Central memory CD8-positive, alpha-beta T cell (primary cell): ENCODE data around the gene PRDM1.
A peak's percentile ranks its signal among the peaks of the same experiment; 100 is the strongest.
"Not testable (repeated sequence)": the region's sequence is repeated elsewhere in the genome, so short reads cannot be mapped to it uniquely, and the experiment has no call there.

Experiments
- ATAC-seq: fragments of 150-1000 bp; cut with Tn5 transposase; replicated peaks from 2 replicates; pipeline ENCODE4 v1.10.0; 2022; ENCODE audit warnings: mild to moderate bottlenecking, moderate FRiP score, moderate number of reproducible peaks; ENCODE audit not compliant: poor library complexity, severe bottlenecking; ENCODE audit errors: extremely low read depth
- DNase-seq, 2 donors: peaks; one replicate each; pipeline ENCODE4 v3.0.0; 2021; ENCODE audit warnings: low spot score in 2 of 2
- H3K27ac Mint-ChIP-seq: one replicate; pipeline ENCODE4 v1.8.0; 2022; ENCODE audit warnings: low read depth, mild to moderate bottlenecking, moderate library complexity, mixed read lengths
- H3K27me3 Mint-ChIP-seq: one replicate; pipeline ENCODE4 v1.8.0; 2022; ENCODE audit warnings: mixed read lengths
- H3K36me3 Mint-ChIP-seq: one replicate; pipeline ENCODE4 v1.8.0; 2022; ENCODE audit warnings: mild to moderate bottlenecking, moderate library complexity, mixed read lengths; ENCODE audit not compliant: insufficient read depth
- H3K4me1 Mint-ChIP-seq: one replicate; pipeline ENCODE4 v1.8.0; 2022; ENCODE audit warnings: mixed read lengths
- H3K4me3 Mint-ChIP-seq: one replicate; pipeline ENCODE4 v1.8.0; 2022; ENCODE audit warnings: mild to moderate bottlenecking, moderate library complexity, mixed read lengths
- H3K9me3 Mint-ChIP-seq: one replicate; pipeline ENCODE4 v1.8.0; 2022; ENCODE audit warnings: mixed read lengths

PRDM1 gene

DNA sequence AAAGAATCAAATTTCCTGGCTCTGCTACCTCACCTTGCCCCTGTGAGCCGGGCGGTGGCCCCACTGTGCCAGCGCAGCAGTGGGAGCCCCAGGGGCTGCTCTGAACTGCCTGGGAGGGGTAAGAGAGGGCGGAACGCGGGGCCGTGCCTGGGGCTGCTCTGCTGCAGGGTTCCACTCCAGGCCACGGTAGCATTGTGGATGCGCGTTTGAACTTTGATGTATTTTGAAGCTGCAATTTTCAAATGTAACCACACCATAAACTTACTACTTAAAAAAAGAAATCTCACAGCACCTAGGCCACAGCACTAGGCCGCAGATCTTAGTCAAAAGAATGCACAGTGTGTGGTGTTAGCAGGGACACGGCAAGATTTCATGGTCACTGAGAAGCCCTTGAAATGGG is 57.5 kb downstream of the PRDM1 start:
- H3K27me3 Mint-ChIP-seq, result no peaks in the 10 kb centered on the region
- ATAC-seq (no peak), DNase-seq (no peak)
- no peaks in the 10 kb centered on the region for H3K9me3 Mint-ChIP-seq
- peak overlapping the region; percentile 87 for H3K27ac Mint-ChIP-seq
- H3K4me3 Mint-ChIP-seq, result peak overlapping the region; percentile 29
- H3K36me3 Mint-ChIP-seq, result peaks cover 5% of the 10 kb centered on the region
- H3K4me1 Mint-ChIP-seq, result peaks cover 55% of the 10 kb centered on the region

- DNase-seq (no peak), ATAC-seq (no peak)
- peak overlapping the region; percentile 27 for H3K4me3 Mint-ChIP-seq
- no peaks in the 10 kb centered on the region for H3K27me3 Mint-ChIP-seq
- peaks cover 5% of the 10 kb centered on the region for H3K36me3 Mint-ChIP-seq
- H3K4me1 Mint-ChIP-seq, result peaks cover 66% of the 10 kb centered on the region
- H3K27ac Mint-ChIP-seq, result no peak overlapping the region
- H3K9me3 Mint-ChIP-seq, result no peaks in the 10 kb centered on the region
Measured at GRCh38 chr6:106145144-106145543, 59.0 kb downstream of the PRDM1 start.

- Mint-ChIP-seq H3K9me3 (no peaks in the 10 kb centered on the region), H3K27me3 (no peaks in the 10 kb centered on the region), H3K36me3 (peaks cover 5% of the 10 kb centered on the region), H3K4me3 (peak overlapping the region; percentile 27), H3K4me1 (peaks cover 62% of the 10 kb centered on the region), H3K27ac (no peak overlapping the region)
- ATAC-seq (no peak), DNase-seq (no peak)
Measured at GRCh38 chr6:106145741-106146227, 59.6 kb downstream of the PRDM1 start.

DNA sequence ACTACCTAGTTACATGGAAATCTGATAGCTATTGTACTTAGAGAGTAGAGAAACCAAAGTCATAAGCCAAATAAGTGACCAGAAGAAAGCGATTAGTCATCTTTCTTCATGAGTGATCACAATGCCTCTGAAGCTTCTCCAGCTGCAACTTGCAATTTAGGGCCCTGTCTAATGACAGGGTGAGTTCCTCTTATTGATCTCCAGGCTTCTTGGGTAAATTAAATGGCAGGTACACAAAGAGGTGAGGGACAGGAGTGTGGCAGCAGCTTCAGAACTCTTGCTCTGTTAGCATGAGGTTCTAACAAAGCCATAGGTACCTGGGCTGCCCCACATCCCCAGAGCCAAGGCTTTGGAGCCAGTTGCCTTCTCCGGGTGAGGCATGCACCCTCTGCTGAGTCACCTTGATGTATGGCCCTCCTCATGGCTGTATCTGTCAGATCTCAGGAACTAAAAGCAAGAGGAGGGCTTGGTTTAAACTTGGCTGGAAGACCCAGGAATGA is 60.8 kb downstream of the PRDM1 start:
- Mint-ChIP-seq H3K4me1 (peaks cover 52% of the 10 kb centered on the region), H3K27ac (no peak overlapping the region), H3K27me3 (no peaks in the 10 kb centered on the region), H3K9me3 (no peaks in the 10 kb centered on the region), H3K36me3 (peaks cover 5% of the 10 kb centered on the region), H3K4me3 (no peak overlapping the region)
- ATAC-seq, result no peak
- DNase-seq, result no peak

GRCh38 chr6:106147476-106147875 is 61.3 kb downstream of the PRDM1 start:
- Mint-ChIP-seq H3K27ac (no peak overlapping the region), H3K27me3 (no peaks in the 10 kb centered on the region), H3K4me1 (peaks cover 46% of the 10 kb centered on the region), H3K36me3 (peaks cover 5% of the 10 kb centered on the region), H3K4me3 (no peak overlapping the region), H3K9me3 (no peaks in the 10 kb centered on the region)
- DNase-seq (no peak), ATAC-seq (no peak)

- ATAC-seq (peak; percentile 71), DNase-seq (no peak)
- Mint-ChIP-seq H3K9me3 (no peaks in the 10 kb centered on the region), H3K27ac (peak overlapping the region; percentile 45), H3K36me3 (peaks cover 5% of the 10 kb centered on the region), H3K4me1 (peaks cover 33% of the 10 kb centered on the region), H3K4me3 (no peak overlapping the region), H3K27me3 (no peaks in the 10 kb centered on the region)
Measured at GRCh38 chr6:106149472-106150069, 63.4 kb downstream of the PRDM1 start.

GRCh38 chr6:106152476-106152875 is 66.3 kb downstream of the PRDM1 start:
- H3K4me1 Mint-ChIP-seq, result peaks cover 14% of the 10 kb centered on the region
- not testable (repeated sequence) for ATAC-seq, DNase-seq, H3K4me3 Mint-ChIP-seq, H3K9me3 Mint-ChIP-seq, H3K36me3 Mint-ChIP-seq, H3K27ac Mint-ChIP-seq, H3K27me3 Mint-ChIP-seq

DNA sequence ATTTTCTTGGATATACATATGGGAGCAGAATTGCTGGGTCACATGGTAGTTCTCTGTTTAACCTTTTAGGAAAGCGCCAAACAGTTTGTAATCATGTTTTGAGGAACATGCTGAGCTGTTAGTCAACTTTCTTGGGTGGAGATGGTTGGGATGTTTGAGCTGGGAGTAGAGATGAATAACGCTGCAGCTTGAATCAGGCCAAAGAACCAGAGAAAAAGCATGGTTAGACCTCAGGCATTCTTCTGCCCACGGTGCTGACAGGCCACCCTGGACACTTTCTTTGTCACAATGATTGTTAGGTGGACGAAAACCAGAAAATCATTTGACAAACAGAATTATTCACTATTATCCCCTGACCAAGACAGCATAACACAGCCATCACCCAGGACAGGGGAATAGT is 66.8 kb downstream of the PRDM1 start:
- Mint-ChIP-seq H3K9me3 (no peaks in the 10 kb centered on the region), H3K4me1 (peaks cover 14% of the 10 kb centered on the region), H3K27ac (no peak overlapping the region), H3K4me3 (no peak overlapping the region), H3K36me3 (peaks cover 2% of the 10 kb centered on the region), H3K27me3 (no peaks in the 10 kb centered on the region)
- ATAC-seq, result no peak
- DNase-seq, result no peak

- no peak overlapping the region for H3K27ac Mint-ChIP-seq
- H3K4me1 Mint-ChIP-seq, result peaks cover 8% of the 10 kb centered on the region
- H3K27me3 Mint-ChIP-seq, result no peaks in the 10 kb centered on the region
- no peak overlapping the region for H3K4me3 Mint-ChIP-seq
- DNase-seq, result no peak
- ATAC-seq, result no peak
- peaks cover 2% of the 10 kb centered on the region for H3K36me3 Mint-ChIP-seq
- no peaks in the 10 kb centered on the region for H3K9me3 Mint-ChIP-seq
Measured at GRCh38 chr6:106154326-106154725, 68.2 kb downstream of the PRDM1 start.

DNA sequence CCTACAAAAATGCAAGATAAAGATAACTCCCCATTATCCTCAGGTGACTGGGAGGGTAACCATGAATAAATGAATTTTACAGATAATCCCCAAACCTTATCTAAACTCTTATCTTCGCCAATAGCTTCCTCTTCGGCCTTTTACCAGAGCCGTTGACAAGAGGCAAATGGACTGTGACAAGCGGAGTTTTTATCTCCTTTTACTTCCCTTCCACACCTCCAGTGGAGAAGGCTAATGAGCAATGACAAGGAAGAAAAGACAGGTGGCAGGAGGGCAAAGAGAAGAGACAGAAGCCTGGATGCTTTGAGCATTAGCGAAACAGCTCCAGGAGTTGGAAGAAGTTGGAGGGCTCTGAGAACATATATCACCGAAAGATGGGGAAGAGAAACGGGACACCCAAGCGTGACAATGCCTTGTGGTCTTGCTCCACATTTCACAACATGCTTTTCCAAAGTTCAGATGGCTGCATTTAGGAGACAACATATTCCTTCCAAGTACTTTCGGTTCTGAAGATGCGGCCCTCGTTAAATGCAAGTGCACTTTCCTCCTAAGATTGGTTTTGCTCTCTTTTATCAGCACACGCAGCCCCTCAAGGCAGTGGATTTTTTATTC is 69.2 kb downstream of the PRDM1 start:
- Mint-ChIP-seq H3K9me3 (no peaks in the 10 kb centered on the region), H3K4me1 (no peaks in the 10 kb centered on the region), H3K36me3 (peaks cover 2% of the 10 kb centered on the region), H3K4me3 (no peak overlapping the region), H3K27me3 (no peaks in the 10 kb centered on the region), H3K27ac (no peak overlapping the region)
- DNase-seq (no peak), ATAC-seq (no peak)

DNA sequence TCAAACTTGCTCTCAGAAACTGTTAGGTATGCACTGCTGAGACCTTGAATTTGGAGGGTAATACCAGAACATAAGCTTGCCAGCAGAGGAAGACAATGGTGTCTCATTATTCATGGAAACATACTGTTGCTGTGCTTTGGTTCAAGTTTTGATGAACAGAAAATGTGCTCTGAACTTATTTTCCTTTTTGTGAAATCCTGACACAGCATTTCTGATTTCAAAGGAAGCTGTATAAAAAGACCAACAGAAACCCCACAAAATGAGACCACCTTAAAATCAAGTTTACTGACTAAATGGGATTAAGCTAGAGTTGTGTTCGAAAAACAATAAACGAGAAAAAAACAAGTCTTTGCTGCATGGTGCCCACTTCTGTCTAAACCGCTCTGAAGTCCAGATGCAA is 70.3 kb downstream of the PRDM1 start:
- Mint-ChIP-seq H3K4me3 (no peak overlapping the region), H3K36me3 (peaks cover 2% of the 10 kb centered on the region), H3K4me1 (peaks cover 2% of the 10 kb centered on the region), H3K27me3 (no peaks in the 10 kb centered on the region), H3K9me3 (no peaks in the 10 kb centered on the region), H3K27ac (no peak overlapping the region)
- DNase-seq (no peak), ATAC-seq (no peak)

DNA sequence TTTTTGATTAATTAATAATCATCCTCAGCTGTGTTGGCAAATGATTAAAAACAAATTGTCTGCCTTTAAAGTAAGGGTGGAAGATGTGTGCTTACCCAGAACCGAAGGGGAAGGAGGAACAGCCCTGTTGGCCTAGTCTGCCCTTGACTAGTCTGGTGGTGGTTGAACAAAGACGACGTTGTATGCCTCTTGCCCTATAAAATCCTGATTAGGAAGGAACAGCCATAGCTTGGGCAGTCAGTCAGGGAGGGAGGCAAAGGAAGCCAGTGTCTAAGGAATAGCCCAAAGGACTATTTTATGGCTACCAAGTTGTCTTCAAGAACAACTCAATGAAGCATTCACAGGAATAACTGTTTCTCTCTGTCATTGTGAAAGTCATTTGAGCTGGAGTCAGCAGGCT is 70.7 kb downstream of the PRDM1 start:
- Mint-ChIP-seq H3K27ac (no peak overlapping the region), H3K4me3 (no peak overlapping the region), H3K4me1 (peaks cover 6% of the 10 kb centered on the region), H3K36me3 (peaks cover 4% of the 10 kb centered on the region), H3K27me3 (no peaks in the 10 kb centered on the region), H3K9me3 (no peaks in the 10 kb centered on the region)
- no peak for ATAC-seq
- DNase-seq, result no peak

DNA sequence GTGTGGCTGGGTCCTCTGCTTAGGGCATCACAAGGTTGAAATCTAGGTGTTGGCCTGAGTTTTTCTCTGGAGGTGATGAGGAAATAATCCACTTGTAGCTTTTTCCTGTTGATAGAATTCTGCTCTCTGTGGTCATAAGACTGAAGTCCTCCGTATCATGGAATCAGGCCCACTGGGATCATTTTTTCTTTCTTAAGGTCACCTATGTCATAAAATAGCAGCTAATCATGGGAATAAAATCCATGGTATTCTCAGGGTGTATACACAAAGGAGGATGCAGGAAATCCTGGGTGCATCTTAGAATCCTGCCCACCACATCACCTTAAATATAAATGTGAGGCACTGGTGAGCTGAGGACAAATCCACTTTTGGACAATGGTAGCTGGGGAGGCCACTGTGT is 72.7 kb downstream of the PRDM1 start:
- no peak for DNase-seq
- H3K9me3 Mint-ChIP-seq, result no peaks in the 10 kb centered on the region
- H3K27me3 Mint-ChIP-seq, result no peaks in the 10 kb centered on the region
- no peak overlapping the region for H3K27ac Mint-ChIP-seq
- no peak for ATAC-seq
- H3K4me3 Mint-ChIP-seq, result no peak overlapping the region
- peaks cover 20% of the 10 kb centered on the region for H3K4me1 Mint-ChIP-seq
- peaks cover 11% of the 10 kb centered on the region for H3K36me3 Mint-ChIP-seq
